GM21381 (cell line): ENCODE data around the gene TANGO2.

Source experiments
- ATAC-seq: cut with Tn5 transposase; IDR thresholded peaks from one replicate; pipeline ENCODE4 v1.9.1; 2021; ENCODE audit warnings: mild to moderate bottlenecking, moderate library complexity; ENCODE audit not compliant: unreplicated experiment

Gene TANGO2

GRCh38 chr22:20039683-20040325 lies 18.9 kb downstream of the TANGO2 start:
- ATAC-seq: no peak

DNA sequence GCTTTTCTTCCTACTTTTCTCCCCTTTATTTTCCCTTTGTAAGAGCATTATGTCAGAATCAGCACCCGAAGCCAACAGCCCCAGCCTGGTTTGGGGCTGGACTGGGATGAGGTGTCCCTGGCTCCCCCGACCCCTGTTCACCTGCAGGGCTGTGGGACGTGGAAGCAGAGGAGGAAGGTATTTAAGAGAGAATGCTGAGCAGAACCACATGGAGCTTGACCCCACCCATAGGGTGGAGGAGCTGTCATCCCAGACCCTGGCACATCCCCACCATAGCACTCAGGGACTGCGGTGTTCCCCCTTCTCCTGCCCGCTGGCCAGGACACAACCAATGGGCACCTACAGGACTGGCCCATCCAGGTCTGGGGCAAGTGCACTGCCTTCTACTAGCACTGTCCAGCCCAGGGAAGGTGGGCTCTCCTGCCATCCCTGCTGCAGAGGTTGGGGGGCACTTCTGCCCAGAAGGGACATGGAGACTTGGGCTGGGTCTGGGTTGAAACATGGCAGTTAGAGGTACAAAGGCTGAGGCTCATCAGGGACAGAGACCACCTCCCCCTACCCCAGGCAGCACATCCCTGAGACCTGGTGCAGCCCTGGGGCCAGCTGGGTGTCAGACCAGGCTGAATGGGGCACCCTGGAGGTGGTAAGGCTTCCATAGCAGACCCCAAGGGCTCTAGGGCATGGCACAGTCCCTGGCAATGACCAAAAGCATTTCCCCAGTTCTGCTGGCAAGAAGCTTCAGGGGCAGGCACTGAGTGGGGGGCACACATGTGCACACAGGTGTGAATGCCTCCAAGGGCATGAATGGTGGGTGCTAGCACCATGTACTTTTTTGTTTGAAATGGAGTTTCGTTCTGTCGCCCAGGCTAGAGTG lies 19.7 kb downstream of the TANGO2 start:
- no peak for ATAC-seq

DNA sequence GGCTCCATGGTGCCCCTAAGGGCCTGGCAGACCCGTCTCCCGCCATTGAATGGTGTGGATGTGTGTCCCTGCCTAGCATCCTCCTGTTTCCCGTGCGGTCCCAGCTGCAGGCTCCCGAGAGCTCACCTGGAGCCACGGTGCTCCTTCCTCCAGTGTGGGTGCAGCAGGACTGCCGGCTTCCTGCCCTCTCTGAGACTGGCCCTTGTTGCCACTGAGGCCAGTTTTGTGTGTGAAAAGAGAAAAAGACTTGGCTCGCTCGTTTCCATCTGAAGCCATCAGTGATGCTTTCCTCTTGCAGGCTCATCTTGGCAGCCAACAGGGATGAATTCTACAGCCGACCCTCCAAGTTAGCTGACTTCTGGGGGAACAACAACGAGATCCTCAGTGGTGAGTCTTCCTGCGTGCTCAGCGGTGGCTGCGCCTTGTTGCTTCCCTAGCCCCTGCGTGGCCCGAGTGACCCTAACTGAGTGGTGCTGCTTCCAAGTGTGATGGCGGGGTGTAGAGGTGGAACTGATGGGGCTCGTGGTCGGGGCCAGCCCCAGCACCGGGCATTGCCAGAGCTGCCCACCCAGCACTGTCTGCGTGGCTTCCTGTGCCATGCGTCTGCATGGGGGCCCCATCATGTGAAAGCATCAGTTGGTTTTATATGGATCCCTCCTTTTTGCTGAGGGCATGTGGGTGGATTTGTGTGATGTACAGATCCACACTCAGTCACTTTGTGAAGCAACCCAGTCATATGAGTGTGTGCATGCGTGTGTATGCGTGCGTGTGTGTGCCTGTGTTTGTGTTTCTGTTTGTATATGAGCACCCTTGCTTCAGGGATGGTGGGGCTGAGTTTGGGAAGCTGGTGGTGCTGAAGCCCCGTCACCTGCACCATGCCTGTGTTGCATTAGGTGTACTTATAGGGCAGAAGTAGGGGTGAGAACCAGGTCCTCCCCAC lies 22.4 kb downstream of the TANGO2 start:
- ATAC-seq: no peak

GRCh38 chr22:20043997-20044342 lies 23.1 kb downstream of the TANGO2 start:
- ATAC-seq: no peak

GRCh38 chr22:20044495-20045151 lies 23.7 kb downstream of the TANGO2 start:
- ATAC-seq: no peak

- ATAC-seq: no peak
Measured at GRCh38 chr22:20046730-20047129, 25.8 kb downstream of the TANGO2 start.

GRCh38 chr22:20051927-20052308 lies 31.0 kb downstream of the TANGO2 start:
- ATAC-seq: no peak

GRCh38 chr22:20052309-20053259 lies 31.7 kb downstream of the TANGO2 start:
- no peak for ATAC-seq

DNA sequence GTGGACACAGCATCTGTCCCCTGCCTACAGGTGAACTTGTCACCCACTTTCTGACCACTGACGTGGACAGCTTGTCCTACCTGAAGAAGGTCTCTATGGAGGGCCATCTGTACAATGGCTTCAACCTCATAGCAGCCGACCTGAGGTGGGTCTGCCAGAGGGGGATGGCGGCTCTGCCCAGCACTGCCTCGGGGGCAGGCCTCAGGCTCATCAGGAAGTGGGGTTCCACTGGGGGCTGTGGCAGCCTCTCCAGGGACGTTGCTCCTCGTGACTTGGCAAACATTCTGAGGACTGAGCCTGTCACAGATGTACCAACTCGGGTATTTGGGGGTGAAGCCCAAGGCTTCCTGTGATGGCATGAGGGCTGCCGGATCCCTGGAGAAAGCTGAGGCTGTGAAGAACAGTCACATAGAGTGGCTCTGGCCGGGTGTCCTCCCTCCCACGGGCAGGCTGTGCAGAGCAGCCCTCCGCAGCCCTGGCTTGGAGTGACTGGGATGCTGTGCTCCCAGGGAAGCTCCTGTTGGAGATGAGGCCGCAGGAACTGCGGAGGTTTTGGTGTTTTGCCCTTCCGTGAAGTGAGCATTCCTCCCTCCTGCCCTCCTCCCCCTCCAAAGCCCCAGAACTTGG lies 32.6 kb downstream of the TANGO2 start:
- ATAC-seq: no peak

DNA sequence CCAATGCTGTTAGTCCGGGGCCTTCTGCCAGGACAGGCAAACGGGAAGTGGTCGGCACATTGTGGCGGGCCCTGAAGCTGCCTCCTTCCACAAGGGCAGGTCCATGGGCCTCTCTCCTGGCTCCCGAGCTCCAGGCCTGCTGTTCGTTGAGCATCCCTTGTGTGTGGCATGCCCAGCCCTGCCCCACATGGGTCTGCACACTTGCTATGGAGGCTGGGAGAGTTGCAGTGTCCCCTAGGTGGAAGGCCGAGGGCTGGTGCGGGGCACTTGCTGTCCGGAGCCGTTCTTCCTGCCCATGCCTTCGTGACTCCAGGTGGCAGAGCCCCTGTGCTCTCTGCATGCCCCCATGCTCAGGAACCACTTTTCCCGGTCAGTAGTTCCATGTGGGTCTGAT lies 33.1 kb downstream of the TANGO2 start:
- ATAC-seq: no peak

- no peak for ATAC-seq
Measured at GRCh38 chr22:20054485-20054884, 33.6 kb downstream of the TANGO2 start.

GRCh38 chr22:20055144-20055543 lies 34.2 kb downstream of the TANGO2 start:
- no peak for ATAC-seq

DNA sequence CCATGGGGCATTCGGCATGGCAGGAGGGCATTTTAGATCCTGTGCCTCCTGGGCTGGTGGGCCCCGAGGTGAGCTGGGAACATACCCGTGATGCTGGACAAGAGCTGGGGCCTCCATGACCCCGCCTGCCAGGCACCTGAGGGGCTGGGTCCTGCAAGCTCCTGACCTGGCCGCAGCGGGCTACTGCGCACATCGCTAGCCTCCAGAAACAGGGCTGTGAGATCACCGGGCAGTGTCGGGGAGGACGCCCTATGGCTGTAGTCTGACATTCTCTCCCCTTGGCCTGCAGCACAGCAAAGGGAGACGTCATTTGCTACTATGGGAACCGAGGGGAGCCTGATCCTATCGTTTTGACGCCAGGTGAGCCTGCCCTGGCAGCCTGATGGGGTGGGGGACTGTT lies 34.7 kb downstream of the TANGO2 start:
- ATAC-seq: no peak

DNA sequence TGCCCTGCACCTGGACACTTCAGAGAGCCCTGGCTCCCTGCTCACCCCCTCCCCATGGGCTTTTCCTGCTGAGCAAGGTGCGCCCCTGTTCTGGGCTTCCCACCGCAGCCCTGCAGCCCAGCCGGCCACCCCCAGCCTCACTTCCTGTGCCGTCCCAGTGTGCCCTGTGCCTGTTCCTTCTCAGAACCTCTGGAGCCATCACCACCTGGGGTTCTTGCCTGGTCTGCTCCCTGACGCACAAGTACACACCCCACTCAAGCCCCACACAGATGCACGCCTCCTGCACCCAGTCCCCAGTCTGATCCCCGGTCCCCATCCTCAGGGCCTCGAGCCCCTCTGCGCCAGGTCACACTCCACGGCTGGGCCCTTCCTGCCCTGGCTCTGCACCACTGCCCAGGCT lies 35.3 kb downstream of the TANGO2 start:
- ATAC-seq: no peak

DNA sequence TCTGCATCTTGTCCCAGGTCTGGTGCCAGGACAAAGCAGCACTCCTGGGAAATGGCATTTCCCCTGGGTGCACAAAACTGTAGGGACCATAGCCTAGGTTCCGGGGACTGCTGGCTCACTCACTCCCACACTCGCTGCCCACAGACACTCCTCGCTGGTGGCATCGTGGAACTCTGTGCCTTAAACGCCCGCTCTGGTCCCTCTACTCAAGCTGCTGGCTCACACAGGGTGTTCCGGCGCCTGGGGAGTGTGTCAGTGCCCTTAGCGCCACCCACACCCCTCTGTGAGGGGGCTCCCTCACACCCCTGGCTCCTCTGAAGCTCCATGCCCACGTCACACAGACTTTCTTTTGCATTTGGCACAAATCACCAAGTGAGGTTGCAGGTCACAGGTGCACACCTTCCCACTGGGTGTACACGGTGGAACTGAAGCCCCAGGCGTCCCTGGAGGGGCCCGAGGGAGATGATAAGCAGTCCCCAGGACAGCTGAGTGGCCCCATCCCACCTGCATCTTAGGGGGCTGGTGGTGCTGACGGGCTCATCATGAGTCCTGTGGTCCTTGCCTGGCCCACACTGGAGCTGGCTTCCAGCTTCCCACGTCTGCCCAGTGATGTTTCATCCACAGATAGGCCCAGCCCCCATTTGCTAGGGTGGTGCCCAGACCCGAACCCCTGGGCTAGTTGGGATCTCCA lies 35.9 kb downstream of the TANGO2 start:
- no peak for ATAC-seq

DNA sequence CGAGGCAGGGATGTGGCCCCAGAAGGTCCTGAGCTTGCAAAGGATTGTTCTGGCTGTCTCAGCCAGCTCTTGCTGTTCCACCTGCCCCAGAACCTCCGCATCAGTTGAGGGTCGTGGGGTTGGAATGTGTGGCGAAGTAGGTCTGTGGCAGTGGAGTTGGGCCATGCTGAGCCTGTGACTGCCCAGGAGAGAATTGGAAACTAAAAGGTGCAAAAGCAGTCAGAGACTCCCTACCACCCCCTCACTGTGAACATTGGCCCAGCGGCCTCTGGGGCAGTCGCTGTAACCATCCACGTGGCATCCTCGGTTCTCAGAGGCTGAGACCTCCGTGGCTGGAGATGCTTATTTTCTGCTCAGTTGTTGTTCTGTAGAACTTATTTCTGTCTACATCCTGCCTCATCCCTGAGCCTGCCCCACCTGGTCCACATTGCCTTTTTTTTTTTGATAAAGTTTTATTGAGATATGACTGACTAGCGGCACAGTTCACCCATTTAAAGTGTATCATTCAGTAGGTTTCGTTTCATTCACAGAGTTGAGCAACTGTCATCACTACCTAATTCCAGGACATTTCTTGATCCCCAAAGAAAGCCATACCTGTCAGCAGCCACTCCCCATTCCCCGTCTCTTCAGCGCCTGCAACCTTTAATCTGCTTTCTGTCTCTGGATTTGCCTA lies 36.8 kb downstream of the TANGO2 start:
- ATAC-seq: no peak

GRCh38 chr22:20058989-20059770 lies 38.3 kb downstream of the TANGO2 start:
- ATAC-seq: no peak
